ENCODE measurements around the gene NAB1. TPM values are rescaled to one million over a fixed set of nuclear protein-coding genes. Genes with fewer than 3 reads are reported as not detected.

The NAB1 gene
- total and polyA plus RNA-seq, 2 experiments from 2014 or later: 10.4 to 40.2 TPM

- Histone ChIP-seq H3K27me3 (ENCODE audit: insufficient read depth) (no peaks in the 10 kb centered on the region), H3K4me2 (no peak overlapping the region), H3K36me3 (ENCODE audit: insufficient read depth) (no peaks in the 10 kb centered on the region), H3K27ac (ENCODE audit: low read depth) (no peak overlapping the region), H3K9me2 (ENCODE audit: insufficient read depth) (no peaks in the 10 kb centered on the region), H3K4me3 (no peak overlapping the region), H3F3A (replicated peaks; ENCODE audit: low read depth) (no peaks in the 10 kb centered on the region), H3K4me1 (ENCODE audit: insufficient read depth) (no peaks in the 10 kb centered on the region), H2AFZ (no peak overlapping the region), H3K79me2 (replicated peaks; ENCODE audit: insufficient read depth) (no peaks in the 10 kb centered on the region), H4K20me1 (replicated peaks; ENCODE audit: insufficient read depth) (no peaks in the 10 kb centered on the region)
- Mint-ChIP-seq H3K4me1 (no peaks in the 10 kb centered on the region), H3K27me3 (ENCODE audit: insufficient read depth, low read depth, poor library complexity) (peaks cover 2% of the 10 kb centered on the region), H3K27ac (no peak overlapping the region), H3K36me3 (ENCODE audit: low read depth) (no peaks in the 10 kb centered on the region), H3K4me3 (no peak overlapping the region), H3K9me3 (peaks cover 2% of the 10 kb centered on the region; the same call in 1 of the 3 replicates)
- ATAC-seq (no peak), DNase-seq (ENCODE audit: low spot score) (no peak)
- TF ChIP-seq POLR2AphosphoS5 (IDR thresholded peaks at IDR 0.05; ENCODE audit: low read depth) (no peak), STAT1 (IDR thresholded peaks at IDR 0.05; ENCODE audit: unreplicated experiment) (no peak), ZNF331 (CRISPR knock-in tag; IDR thresholded peaks at IDR 0.05; ENCODE audit: low read depth) (no peak), CREB1 (CRISPR knock-in tag; IDR thresholded peaks at IDR 0.05; ENCODE audit: low read depth) (no peak), EZH2phosphoT487 (IDR thresholded peaks at IDR 0.05; ENCODE audit: unreplicated experiment) (no peak)
- TF ChIP-seq, protein P1, sequence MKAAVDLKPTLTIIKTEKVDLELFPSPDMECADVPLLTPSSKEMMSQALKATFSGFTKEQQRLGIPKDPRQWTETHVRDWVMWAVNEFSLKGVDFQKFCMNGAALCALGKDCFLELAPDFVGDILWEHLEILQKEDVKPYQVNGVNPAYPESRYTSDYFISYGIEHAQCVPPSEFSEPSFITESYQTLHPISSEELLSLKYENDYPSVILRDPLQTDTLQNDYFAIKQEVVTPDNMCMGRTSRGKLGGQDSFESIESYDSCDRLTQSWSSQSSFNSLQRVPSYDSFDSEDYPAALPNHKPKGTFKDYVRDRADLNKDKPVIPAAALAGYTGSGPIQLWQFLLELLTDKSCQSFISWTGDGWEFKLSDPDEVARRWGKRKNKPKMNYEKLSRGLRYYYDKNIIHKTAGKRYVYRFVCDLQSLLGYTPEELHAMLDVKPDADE (IDR thresholded peaks at IDR 0.05): no peak
- TF ChIP-seq, protein P2, sequence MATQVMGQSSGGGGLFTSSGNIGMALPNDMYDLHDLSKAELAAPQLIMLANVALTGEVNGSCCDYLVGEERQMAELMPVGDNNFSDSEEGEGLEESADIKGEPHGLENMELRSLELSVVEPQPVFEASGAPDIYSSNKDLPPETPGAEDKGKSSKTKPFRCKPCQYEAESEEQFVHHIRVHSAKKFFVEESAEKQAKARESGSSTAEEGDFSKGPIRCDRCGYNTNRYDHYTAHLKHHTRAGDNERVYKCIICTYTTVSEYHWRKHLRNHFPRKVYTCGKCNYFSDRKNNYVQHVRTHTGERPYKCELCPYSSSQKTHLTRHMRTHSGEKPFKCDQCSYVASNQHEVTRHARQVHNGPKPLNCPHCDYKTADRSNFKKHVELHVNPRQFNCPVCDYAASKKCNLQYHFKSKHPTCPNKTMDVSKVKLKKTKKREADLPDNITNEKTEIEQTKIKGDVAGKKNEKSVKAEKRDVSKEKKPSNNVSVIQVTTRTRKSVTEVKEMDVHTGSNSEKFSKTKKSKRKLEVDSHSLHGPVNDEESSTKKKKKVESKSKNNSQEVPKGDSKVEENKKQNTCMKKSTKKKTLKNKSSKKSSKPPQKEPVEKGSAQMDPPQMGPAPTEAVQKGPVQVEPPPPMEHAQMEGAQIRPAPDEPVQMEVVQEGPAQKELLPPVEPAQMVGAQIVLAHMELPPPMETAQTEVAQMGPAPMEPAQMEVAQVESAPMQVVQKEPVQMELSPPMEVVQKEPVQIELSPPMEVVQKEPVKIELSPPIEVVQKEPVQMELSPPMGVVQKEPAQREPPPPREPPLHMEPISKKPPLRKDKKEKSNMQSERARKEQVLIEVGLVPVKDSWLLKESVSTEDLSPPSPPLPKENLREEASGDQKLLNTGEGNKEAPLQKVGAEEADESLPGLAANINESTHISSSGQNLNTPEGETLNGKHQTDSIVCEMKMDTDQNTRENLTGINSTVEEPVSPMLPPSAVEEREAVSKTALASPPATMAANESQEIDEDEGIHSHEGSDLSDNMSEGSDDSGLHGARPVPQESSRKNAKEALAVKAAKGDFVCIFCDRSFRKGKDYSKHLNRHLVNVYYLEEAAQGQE (IDR thresholded peaks at IDR 0.05; ENCODE audit: unreplicated experiment): no peak
These were observed 87.5 kb downstream of the NAB1 start for GRCh38 chr2:190736355-190736754.

DNA sequence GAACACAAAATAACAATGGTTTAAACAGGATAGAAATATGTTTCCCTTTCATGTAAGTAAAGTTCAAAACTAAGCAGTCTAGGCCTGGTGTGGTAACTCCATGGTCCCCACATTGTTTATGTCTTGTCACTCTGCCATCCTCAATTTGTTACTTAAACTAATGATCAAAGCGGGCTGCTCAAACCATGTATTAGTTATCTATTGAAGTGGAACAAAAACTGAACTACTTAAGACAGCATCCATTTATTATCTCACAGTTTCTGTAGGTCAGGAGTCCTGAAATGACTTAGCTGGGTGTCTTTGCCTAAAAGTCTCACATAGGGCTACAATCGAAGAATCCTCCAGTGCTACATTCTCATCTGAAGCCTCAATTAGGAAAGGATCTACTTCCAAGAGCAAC is 91.6 kb downstream of the NAB1 start:
- Histone ChIP-seq H2AFZ (no peak overlapping the region), H3K4me3 (no peak overlapping the region), H3K4me1 (ENCODE audit: insufficient read depth) (no peaks in the 10 kb centered on the region), H3K9me2 (ENCODE audit: insufficient read depth) (no peaks in the 10 kb centered on the region), H4K20me1 (replicated peaks; ENCODE audit: insufficient read depth) (no peaks in the 10 kb centered on the region), H3K79me2 (replicated peaks; ENCODE audit: insufficient read depth) (no peaks in the 10 kb centered on the region), H3F3A (replicated peaks; ENCODE audit: low read depth) (no peaks in the 10 kb centered on the region), H3K4me2 (no peak overlapping the region), H3K36me3 (ENCODE audit: insufficient read depth) (no peaks in the 10 kb centered on the region), H3K27ac (ENCODE audit: low read depth) (no peak overlapping the region), H3K27me3 (ENCODE audit: insufficient read depth) (no peaks in the 10 kb centered on the region)
- Mint-ChIP-seq H3K4me1 (no peaks in the 10 kb centered on the region), H3K9me3 (peaks cover 7% of the 10 kb centered on the region; the same call in 2 of the 3 replicates), H3K27ac (no peak overlapping the region), H3K4me3 (no peak overlapping the region), H3K36me3 (ENCODE audit: low read depth) (no peaks in the 10 kb centered on the region), H3K27me3 (ENCODE audit: insufficient read depth, low read depth, poor library complexity) (no peaks in the 10 kb centered on the region)
- DNase-seq (ENCODE audit: low spot score) (no peak), ATAC-seq (no peak)
- TF ChIP-seq, protein P3, sequence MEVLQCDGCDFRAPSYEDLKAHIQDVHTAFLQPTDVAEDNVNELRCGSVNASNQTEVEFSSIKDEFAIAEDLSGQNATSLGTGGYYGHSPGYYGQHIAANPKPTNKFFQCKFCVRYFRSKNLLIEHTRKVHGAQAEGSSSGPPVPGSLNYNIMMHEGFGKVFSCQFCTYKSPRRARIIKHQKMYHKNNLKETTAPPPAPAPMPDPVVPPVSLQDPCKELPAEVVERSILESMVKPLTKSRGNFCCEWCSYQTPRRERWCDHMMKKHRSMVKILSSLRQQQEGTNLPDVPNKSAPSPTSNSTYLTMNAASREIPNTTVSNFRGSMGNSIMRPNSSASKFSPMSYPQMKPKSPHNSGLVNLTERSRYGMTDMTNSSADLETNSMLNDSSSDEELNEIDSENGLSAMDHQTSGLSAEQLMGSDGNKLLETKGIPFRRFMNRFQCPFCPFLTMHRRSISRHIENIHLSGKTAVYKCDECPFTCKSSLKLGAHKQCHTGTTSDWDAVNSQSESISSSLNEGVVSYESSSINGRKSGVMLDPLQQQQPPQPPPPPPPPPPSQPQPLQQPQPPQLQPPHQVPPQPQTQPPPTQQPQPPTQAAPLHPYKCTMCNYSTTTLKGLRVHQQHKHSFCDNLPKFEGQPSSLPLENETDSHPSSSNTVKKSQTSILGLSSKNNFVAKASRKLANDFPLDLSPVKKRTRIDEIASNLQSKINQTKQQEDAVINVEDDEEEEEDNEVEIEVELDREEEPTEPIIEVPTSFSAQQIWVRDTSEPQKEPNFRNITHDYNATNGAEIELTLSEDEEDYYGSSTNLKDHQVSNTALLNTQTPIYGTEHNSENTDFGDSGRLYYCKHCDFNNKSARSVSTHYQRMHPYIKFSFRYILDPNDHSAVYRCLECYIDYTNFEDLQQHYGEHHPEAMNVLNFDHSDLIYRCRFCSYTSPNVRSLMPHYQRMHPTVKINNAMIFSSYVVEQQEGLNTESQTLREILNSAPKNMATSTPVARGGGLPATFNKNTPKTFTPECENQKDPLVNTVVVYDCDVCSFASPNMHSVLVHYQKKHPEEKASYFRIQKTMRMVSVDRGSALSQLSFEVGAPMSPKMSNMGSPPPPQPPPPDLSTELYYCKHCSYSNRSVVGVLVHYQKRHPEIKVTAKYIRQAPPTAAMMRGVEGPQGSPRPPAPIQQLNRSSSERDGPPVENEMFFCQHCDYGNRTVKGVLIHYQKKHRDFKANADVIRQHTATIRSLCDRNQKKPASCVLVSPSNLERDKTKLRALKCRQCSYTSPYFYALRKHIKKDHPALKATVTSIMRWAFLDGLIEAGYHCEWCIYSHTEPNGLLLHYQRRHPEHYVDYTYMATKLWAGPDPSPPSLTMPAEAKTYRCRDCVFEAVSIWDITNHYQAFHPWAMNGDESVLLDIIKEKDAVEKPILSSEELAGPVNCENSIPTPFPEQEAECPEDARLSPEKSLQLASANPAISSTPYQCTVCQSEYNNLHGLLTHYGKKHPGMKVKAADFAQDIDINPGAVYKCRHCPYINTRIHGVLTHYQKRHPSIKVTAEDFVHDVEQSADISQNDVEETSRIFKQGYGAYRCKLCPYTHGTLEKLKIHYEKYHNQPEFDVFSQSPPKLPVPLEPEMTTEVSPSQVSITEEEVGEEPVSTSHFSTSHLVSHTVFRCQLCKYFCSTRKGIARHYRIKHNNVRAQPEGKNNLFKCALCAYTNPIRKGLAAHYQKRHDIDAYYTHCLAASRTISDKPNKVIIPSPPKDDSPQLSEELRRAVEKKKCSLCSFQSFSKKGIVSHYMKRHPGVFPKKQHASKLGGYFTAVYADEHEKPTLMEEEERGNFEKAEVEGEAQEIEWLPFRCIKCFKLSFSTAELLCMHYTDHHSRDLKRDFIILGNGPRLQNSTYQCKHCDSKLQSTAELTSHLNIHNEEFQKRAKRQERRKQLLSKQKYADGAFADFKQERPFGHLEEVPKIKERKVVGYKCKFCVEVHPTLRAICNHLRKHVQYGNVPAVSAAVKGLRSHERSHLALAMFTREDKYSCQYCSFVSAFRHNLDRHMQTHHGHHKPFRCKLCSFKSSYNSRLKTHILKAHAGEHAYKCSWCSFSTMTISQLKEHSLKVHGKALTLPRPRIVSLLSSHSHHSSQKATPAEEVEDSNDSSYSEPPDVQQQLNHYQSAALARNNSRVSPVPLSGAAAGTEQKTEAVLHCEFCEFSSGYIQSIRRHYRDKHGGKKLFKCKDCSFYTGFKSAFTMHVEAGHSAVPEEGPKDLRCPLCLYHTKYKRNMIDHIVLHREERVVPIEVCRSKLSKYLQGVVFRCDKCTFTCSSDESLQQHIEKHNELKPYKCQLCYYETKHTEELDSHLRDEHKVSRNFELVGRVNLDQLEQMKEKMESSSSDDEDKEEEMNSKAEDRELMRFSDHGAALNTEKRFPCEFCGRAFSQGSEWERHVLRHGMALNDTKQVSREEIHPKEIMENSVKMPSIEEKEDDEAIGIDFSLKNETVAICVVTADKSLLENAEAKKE (CRISPR knock-in tag; IDR thresholded peaks at IDR 0.05): no peak

Measured in GM23338 (cell line).